ENCODE data around the gene TRNT1. TPM values are rescaled to one million over a fixed set of nuclear protein-coding genes. Genes with fewer than 3 reads are reported as not detected.

Gene TRNT1
- total RNA-seq = 26.2 and 27.0 TPM in 2 replicates

DNA sequence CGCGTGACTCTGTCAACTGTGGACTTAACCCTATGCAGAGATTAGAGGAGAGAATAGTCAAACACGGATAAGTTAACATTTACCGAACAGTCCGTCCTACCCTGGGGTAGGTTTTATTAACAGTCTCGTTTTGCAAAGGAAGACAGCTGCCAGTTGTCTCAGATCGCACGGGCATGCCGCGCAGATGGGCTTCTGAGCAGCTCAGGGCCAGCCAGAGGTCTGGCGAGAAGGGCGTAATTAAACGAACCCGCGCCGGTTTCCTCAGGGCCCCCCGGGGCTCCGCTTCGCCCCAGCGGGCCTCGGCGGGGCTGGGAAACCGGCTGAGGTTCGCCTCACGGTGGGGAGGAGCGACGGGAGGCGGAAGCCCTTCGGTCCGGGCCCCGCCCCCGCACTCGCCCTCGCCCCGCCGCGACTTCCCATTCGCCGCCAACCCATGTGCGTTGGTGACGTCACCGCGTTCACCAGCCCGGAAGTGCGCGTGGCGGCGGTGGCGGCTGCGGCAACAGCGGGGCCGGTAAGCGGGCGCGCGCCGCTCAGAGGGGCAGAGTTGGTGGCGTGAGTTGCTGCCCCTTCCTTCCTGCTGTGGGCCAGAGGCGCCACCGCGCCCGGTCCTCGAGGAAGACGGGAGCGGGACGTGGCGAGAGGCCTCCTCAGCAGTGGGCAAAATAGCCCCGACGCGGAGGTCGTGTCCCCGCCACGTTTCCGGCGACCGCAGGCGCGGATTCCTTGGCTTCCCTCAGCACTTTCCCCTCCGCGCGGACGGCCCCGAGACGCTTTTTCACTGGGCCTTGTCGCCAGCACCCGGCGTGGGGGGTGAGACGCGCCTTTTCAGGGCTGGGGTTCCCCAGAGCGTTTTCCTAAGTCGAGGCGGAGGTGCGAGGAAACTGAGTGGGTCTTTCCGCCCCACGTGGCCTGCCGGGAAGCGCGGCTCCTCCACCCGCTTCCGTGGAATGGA is at the start of gene TRNT1:
Gene TRNT1, plus strand, starts transcription at position 464 of the 955 bp plus-strand sequence. CDS start 2,101 bp downstream, outside the sequence.

DNA sequence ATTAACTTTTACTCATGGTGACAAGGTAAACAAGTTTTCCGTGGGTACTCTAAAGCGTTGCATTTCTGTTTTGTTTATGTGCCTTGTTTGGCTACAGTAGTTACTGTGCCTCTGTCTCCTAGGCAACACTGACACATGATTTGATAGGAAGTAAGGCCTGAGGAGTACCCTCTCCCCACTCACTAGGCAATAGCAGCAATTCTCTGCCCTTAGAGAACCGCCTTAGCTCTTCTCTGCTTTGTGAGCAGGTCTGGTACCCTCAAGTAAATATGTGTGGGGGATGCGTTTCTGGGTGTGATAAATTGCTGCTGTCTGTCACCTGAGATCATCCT is 16.5 kb upstream of the TRNT1 start, which contains the start of gene IL5RA:
Gene IL5RA, minus strand, starts transcription at position 76 of the 332 bp plus-strand sequence. CDS start 5,390 bp downstream, outside the sequence.

DNA sequence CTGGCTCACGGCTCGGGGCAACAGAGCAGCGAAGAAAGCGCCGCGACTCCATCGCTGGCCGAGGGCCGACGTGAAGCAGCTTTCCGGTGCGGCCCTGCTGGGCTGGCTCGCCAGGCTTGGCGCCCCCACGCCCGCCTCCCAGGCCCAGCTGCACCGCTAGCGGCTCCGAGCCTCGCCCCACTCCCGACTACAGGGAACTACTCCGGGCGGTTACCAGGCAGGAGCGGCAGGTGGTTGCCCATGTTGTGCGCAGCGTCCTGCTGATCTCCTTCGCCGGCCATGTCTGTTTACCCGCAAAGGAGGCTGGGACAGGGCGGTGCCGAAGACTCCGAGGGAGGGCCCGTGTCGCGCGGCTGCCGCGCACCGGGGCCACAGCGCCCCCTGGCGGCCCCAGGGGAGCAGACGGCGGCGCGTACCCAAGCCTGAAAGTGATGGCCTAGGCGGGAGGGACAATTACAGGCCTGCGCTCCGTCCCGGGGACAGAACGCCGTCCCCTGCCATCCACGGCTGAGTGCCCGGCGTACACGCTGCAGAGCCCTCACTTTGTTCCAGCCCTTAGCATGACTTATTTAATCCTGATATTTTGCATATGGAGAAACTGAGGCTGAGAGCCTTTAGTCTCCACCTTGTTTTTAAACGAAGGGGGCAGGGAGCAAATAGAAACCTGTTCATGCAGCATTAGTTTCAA is 52.8 kb downstream of the TRNT1 start, which contains the start of gene CRBN:
Gene CRBN, minus strand, starts transcription at position 285 of the 688 bp plus-strand sequence. Its CDS starts 4 bp downstream, at position 281.

Other genes starting within 250 kb of the TRNT1 start
- gene IL5RA, start 16.6 kb upstream of the TRNT1 start, total RNA-seq = not detected in 2 replicates
- 67.1 and 201 TPM in 2 replicates for gene CRBN, start 52.8 kb downstream of the TRNT1 start, total RNA-seq